H9 (cell line): Measurements from ENCODE around the gene MRC1. TPM values are rescaled to one million over a fixed set of nuclear protein-coding genes. Genes with fewer than 3 reads are reported as not detected.

Experiments used
- DNase-seq: peaks from one replicate; pipeline ENCODE4 v3.0.0-alpha.2; 2017
- H2AFZ ChIP-seq: one replicate; pipeline ENCODE4 v1.6.1; 2013; ENCODE audit warnings: mild to moderate bottlenecking, low read length, control low read depth, moderate library complexity
- H2AK5ac ChIP-seq: 2 replicates; pipeline ENCODE4 v1.6.1; 2013; ENCODE audit warnings: low read length, control low read depth, mixed read lengths; ENCODE audit not compliant: insufficient read length
- H2BK120ac ChIP-seq: one replicate; pipeline ENCODE4 v1.6.1; 2013; ENCODE audit warnings: low read depth, mild to moderate bottlenecking, low read length, control low read depth, inconsistent platforms; ENCODE audit not compliant: poor library complexity, severe bottlenecking
- H2BK12ac ChIP-seq: 2 replicates; pipeline ENCODE4 v1.6.1; 2013; ENCODE audit warnings: low read length, control low read depth, mixed read lengths, low read depth; ENCODE audit not compliant: insufficient read length
- H2BK15ac ChIP-seq: 2 replicates; pipeline ENCODE4 v1.6.1; 2013; ENCODE audit warnings: low read depth, low read length, control low read depth
- H2BK20ac ChIP-seq: one replicate; pipeline ENCODE4 v1.6.1; 2013; ENCODE audit warnings: low read depth, mild to moderate bottlenecking, low read length, control low read depth, inconsistent platforms; ENCODE audit not compliant: poor library complexity, severe bottlenecking
- H2BK5ac ChIP-seq: 2 replicates; pipeline ENCODE4 v1.6.1; 2013; ENCODE audit warnings: low read length, control low read depth, mixed read lengths; ENCODE audit not compliant: insufficient read length
- H3K14ac ChIP-seq: 2 replicates; pipeline ENCODE4 v1.6.1; 2013; ENCODE audit warnings: low read length, control low read depth; ENCODE audit not compliant: insufficient read depth
- H3K18ac ChIP-seq: 2 replicates; pipeline ENCODE4 v1.6.1; 2013; ENCODE audit warnings: low read depth, mild to moderate bottlenecking, mixed read lengths, low read length, control low read depth; ENCODE audit not compliant: insufficient read length
- H3K23ac ChIP-seq: 2 replicates; pipeline ENCODE4 v1.6.1; 2013; ENCODE audit warnings: low read length, control low read depth, mixed read lengths, low read depth; ENCODE audit not compliant: insufficient read length
- H3K23me2 ChIP-seq: 2 replicates; pipeline ENCODE4 v1.6.1; 2013; ENCODE audit warnings: low read depth, mild to moderate bottlenecking, mixed read lengths, low read length, control low read depth; ENCODE audit not compliant: insufficient read length, poor library complexity, severe bottlenecking
- H3K27ac ChIP-seq: 2 replicates; pipeline ENCODE4 v1.5.1; 2013; ENCODE audit warnings: low read length, control low read depth, mixed read lengths, low read depth; ENCODE audit not compliant: insufficient read length
- H3K27me3 ChIP-seq: 2 replicates; pipeline ENCODE4 v1.6.1; 2013; ENCODE audit warnings: low read length, control low read depth, inconsistent platforms; ENCODE audit not compliant: insufficient read depth
- H3K4ac ChIP-seq: 2 replicates; pipeline ENCODE4 v1.6.1; 2013; ENCODE audit warnings: low read depth, mild to moderate bottlenecking, control low read depth, inconsistent platforms, low read length, moderate library complexity
- H3K4me1 ChIP-seq: 2 replicates; pipeline ENCODE4 v1.6.1; 2013; ENCODE audit warnings: low read length, control low read depth, inconsistent platforms; ENCODE audit not compliant: insufficient read depth
- H3K4me2 ChIP-seq: 2 replicates; pipeline ENCODE4 v1.6.1; 2013; ENCODE audit warnings: low read length, control low read depth, mixed read lengths; ENCODE audit not compliant: insufficient read length, insufficient read depth
- H3K56ac ChIP-seq: 2 replicates; pipeline ENCODE4 v1.6.1; 2013; ENCODE audit warnings: low read depth, mild to moderate bottlenecking, mixed read lengths, low read length, control low read depth; ENCODE audit not compliant: insufficient read length
- H3K79me1 ChIP-seq: 2 replicates; pipeline ENCODE4 v1.6.1; 2013; ENCODE audit warnings: low read depth, mild to moderate bottlenecking, moderate library complexity, low read length, control low read depth, inconsistent platforms; ENCODE audit not compliant: insufficient read depth, poor library complexity, severe bottlenecking
- H3K79me2 ChIP-seq: 2 replicates; pipeline ENCODE4 v1.6.1; 2013; ENCODE audit warnings: low read length, control low read depth, inconsistent platforms; ENCODE audit not compliant: insufficient read depth
- H3K9ac ChIP-seq: 2 replicates; pipeline ENCODE4 v1.6.1; 2013; ENCODE audit warnings: low read length, control low read depth, mixed read lengths; ENCODE audit not compliant: insufficient read length; ENCODE audit errors: extremely low read depth
- H3K9me3 ChIP-seq: one replicate; pipeline ENCODE4 v1.6.1; 2013; ENCODE audit warnings: low read depth, low read length, inconsistent platforms; ENCODE audit not compliant: control insufficient read depth
- H3T11ph ChIP-seq: one replicate; pipeline ENCODE4 v1.6.1; 2013; ENCODE audit warnings: mild to moderate bottlenecking, low read length, control low read depth, inconsistent platforms
- H4K20me1 ChIP-seq: one replicate; pipeline ENCODE4 v1.6.1; 2013; ENCODE audit not compliant: control insufficient read depth, insufficient read length, insufficient read depth
- H4K5ac ChIP-seq: 2 replicates; pipeline ENCODE4 v1.6.1; 2013; ENCODE audit warnings: low read depth, mild to moderate bottlenecking, mixed read lengths, low read length, control low read depth; ENCODE audit not compliant: insufficient read length
- H4K8ac ChIP-seq: replicated peaks from 2 replicates; pipeline ENCODE4 v1.6.1; 2013; ENCODE audit warnings: low read length, control low read depth, mixed read lengths, low read depth; ENCODE audit not compliant: insufficient read length
- H4K91ac ChIP-seq: 2 replicates; pipeline ENCODE4 v1.6.1; 2013; ENCODE audit warnings: low read depth, mild to moderate bottlenecking, moderate library complexity, mixed read lengths, low read length, control low read depth; ENCODE audit not compliant: insufficient read length
- H3K27ac Mint-ChIP-seq, 3 experiments: 2 replicates in 2 of 3; 3 replicates in 1 of 3; pipeline ENCODE4 v1.8.0; 2020 to 2021; ENCODE audit warnings: mixed read lengths in 3 of 3, mild to moderate bottlenecking in 1 of 3, moderate library complexity in 1 of 3
- H3K27me3 Mint-ChIP-seq: 2 replicates; pipeline ENCODE4 v1.8.0; 2021; ENCODE audit warnings: low read depth, mild to moderate bottlenecking, moderate library complexity, mixed read lengths
- H3K36me3 Mint-ChIP-seq, 3 experiments: 2 replicates in 2 of 3; 3 replicates in 1 of 3; pipeline ENCODE4 v1.8.0; 2020 to 2021; ENCODE audit warnings: low read depth in 3 of 3, mixed read lengths in 3 of 3; ENCODE audit not compliant: insufficient read depth in 1 of 3
- H3K4me1 Mint-ChIP-seq, 2 experiments: 2 replicates each; pipeline ENCODE4 v1.8.0; 2020; ENCODE audit warnings: mixed read lengths in 2 of 2
- H3K4me3 Mint-ChIP-seq, 2 experiments: 2 replicates in 1 of 2; 3 replicates in 1 of 2; pipeline ENCODE4 v1.8.0; 2020 to 2021; ENCODE audit warnings: mild to moderate bottlenecking in 2 of 2, mixed read lengths in 2 of 2, moderate library complexity in 1 of 2
- H3K9me3 Mint-ChIP-seq, 2 experiments: 2 replicates in 1 of 2; 3 replicates in 1 of 2; pipeline ENCODE4 v1.8.0; 2020; ENCODE audit warnings: mild to moderate bottlenecking in 2 of 2, mixed read lengths in 2 of 2, moderate library complexity in 1 of 2
- WGBS: extraction: QIAGEN DNeasy Blood & Tissue Kit; methylation state at CpG from one replicate; pipeline ENCODE4 v1.1.7; 2013; ENCODE audit warnings: missing lambda C conversion rate, low lambda C conversion rate, mixed read lengths; ENCODE audit not compliant: insufficient read length; ENCODE audit errors: extremely low coverage; 5-methylcytosine and 5-hydroxymethylcytosine counted together
- total RNA-seq: library from RNA; stranded (reverse); gene quantifications from 2 replicates; pipeline ENCODE4 v1.2.1, GENCODE V29; 2021
- TF ChIP-seq, protein P1 (sequence below): fragments of 200-600 bp; sonication (generic); conservative IDR thresholded peaks from 3 replicates; pipeline ENCODE4 v1.8.0; 2021; ENCODE audit warnings: antibody characterized with exemption, mild to moderate bottlenecking

MRC1 gene
- total RNA-seq, 1 experiment from 2014 or later: not detected

DNA sequence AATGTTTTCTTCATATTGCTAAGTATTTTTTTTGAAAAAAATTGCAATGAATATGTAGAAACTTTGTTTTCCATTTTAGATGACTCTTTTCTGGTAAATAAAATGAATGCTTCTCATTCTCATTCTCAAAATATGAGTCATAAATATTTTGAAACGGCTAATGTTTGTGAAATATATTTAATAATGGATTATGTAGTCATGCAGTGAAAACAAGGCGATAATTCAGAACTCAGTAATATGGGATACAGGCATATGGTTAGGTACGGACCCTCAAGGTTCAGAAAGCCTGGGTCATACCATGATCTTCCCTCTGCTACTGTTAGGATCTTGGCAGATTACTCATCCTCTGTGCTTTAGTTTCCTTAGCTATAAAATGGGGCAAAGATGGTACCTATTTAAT, 96.3 kb downstream of the MRC1 start:
- WGBS: 100% methylated on average over 1 of the region's 3 CpGs
- Histone ChIP-seq H2BK15ac (no peak overlapping the region), H3K4me1 (no peaks in the 10 kb centered on the region), H3K9me3 (no peaks in the 10 kb centered on the region), H2BK20ac (no peak overlapping the region), H3K23ac (no peak overlapping the region), H3K18ac (no peak overlapping the region), H2BK5ac (no peak overlapping the region), H3K27me3 (no peaks in the 10 kb centered on the region), H4K5ac (no peak overlapping the region), H3K56ac (no peak overlapping the region), H3K23me2 (no peaks in the 10 kb centered on the region), H2AFZ (no peak overlapping the region), H4K20me1 (no peaks in the 10 kb centered on the region), H2BK120ac (no peak overlapping the region), H3K79me1 (no peaks in the 10 kb centered on the region), H2BK12ac (no peak overlapping the region), H3T11ph (no peak overlapping the region), H3K79me2 (no peaks in the 10 kb centered on the region), H3K4me2 (no peak overlapping the region), H3K4ac (no peak overlapping the region), H3K14ac (no peak overlapping the region), H3K27ac (no peak overlapping the region), H3K9ac (no peak overlapping the region), H4K91ac (no peak overlapping the region), H2AK5ac (no peak overlapping the region), H4K8ac (no peak overlapping the region)
- Mint-ChIP-seq H3K4me3 (no peak overlapping the region), H3K4me1 (peaks cover 0 to 2% of the 10 kb centered on the region in 2 experiments; a peak in 1 of 4 replicates), H3K27ac (no peak overlapping the region), H3K9me3 (no peaks in the 10 kb centered on the region), H3K36me3 (no peaks in the 10 kb centered on the region), H3K27me3 (no peaks in the 10 kb centered on the region; the same call in 1 of the 2 replicates)
- TF ChIP-seq, protein P1, sequence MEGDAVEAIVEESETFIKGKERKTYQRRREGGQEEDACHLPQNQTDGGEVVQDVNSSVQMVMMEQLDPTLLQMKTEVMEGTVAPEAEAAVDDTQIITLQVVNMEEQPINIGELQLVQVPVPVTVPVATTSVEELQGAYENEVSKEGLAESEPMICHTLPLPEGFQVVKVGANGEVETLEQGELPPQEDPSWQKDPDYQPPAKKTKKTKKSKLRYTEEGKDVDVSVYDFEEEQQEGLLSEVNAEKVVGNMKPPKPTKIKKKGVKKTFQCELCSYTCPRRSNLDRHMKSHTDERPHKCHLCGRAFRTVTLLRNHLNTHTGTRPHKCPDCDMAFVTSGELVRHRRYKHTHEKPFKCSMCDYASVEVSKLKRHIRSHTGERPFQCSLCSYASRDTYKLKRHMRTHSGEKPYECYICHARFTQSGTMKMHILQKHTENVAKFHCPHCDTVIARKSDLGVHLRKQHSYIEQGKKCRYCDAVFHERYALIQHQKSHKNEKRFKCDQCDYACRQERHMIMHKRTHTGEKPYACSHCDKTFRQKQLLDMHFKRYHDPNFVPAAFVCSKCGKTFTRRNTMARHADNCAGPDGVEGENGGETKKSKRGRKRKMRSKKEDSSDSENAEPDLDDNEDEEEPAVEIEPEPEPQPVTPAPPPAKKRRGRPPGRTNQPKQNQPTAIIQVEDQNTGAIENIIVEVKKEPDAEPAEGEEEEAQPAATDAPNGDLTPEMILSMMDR: no peak
- DNase-seq: no peak
